Esophagus squamous epithelium (tissue), 4 donors: ENCODE measurements around the gene FOXO4.

ENCODE experiments used
- POLR2A ChIP-seq, 4 donors: fragments of 450-650 bp; IDR thresholded peaks; one replicate each; pipeline ENCODE4 v1.6.1; 2017; ENCODE audit warnings: antibody characterized with exemption in 4 of 4, mild to moderate bottlenecking in 4 of 4, moderate library complexity in 3 of 4
- TF ChIP-seq, protein P1 (sequence below), 6 experiments: fragments of 450-650 bp in 4 of 6; fragments of 200-600 bp in 2 of 6; sonication (generic) in 2 of 6; IDR thresholded peaks; one replicate each; pipeline ENCODE4 v1.5.1; 2016 to 2019; ENCODE audit warnings: antibody characterized with exemption in 6 of 6, mild to moderate bottlenecking in 4 of 6, moderate library complexity in 4 of 6

DNA sequence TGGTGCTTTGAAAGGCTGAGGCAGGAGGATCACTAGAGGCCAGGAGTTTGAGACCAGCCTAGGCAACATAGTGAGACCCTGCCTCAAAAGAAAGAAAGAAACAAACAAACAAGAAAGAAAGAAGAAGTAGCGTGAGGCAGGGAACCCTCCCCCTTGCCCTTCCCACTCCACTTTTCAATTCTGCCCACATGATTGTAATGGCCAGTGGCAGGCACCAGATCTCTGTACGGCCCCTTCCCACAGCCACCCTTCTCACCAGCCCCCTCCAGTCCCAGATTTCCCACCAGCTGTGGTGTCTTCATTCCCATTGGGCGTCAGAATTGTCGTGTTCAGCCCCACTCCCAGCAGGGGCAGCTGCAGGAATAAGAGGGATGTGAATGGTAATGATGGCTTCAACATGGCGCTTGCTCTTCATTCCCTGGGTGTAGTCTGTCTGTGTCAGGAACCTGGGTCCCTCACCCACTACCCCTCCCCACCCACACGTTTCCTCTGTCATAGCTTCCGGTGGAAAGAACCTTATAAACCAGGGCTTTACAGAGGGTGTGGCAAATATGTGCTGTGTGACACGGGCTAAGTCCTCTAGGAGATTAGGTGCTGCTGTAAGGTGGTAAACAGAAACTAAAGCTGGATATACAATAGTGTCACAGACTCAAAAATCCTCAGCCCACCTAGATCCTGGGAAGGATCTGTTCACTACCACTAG, 15.6 kb downstream of the FOXO4 start, which contains the start of gene IL2RG:
- TF ChIP-seq POLR2A (IDR thresholded peaks at IDR 0.05): peak in 2 of 4 donors; percentile 37 to 80
- TF ChIP-seq, protein P1, sequence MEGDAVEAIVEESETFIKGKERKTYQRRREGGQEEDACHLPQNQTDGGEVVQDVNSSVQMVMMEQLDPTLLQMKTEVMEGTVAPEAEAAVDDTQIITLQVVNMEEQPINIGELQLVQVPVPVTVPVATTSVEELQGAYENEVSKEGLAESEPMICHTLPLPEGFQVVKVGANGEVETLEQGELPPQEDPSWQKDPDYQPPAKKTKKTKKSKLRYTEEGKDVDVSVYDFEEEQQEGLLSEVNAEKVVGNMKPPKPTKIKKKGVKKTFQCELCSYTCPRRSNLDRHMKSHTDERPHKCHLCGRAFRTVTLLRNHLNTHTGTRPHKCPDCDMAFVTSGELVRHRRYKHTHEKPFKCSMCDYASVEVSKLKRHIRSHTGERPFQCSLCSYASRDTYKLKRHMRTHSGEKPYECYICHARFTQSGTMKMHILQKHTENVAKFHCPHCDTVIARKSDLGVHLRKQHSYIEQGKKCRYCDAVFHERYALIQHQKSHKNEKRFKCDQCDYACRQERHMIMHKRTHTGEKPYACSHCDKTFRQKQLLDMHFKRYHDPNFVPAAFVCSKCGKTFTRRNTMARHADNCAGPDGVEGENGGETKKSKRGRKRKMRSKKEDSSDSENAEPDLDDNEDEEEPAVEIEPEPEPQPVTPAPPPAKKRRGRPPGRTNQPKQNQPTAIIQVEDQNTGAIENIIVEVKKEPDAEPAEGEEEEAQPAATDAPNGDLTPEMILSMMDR (IDR thresholded peaks at IDR 0.05): no peak
